Activated CD4-positive, alpha-beta T cell treated with anti-CD3 and anti-CD28 coated beads for 36 hours (primary cell): ENCODE data around the gene CEP85. TPM values are rescaled to one million over a fixed set of nuclear protein-coding genes. Genes with fewer than 3 reads are reported as not detected.

Source experiments
- total RNA-seq, 2 experiments: library from RNA; stranded (reverse); gene quantifications; one replicate each; pipeline ENCODE4 v1.2.3, GENCODE V29; 2021

CEP85 gene
- total RNA-seq, 2 experiments from 2014 or later, result 31.1 to 31.9 TPM

Other genes with a start within 250 kb of the CEP85 start
- gene PAFAH2, start 236.1 kb upstream of the CEP85 start, total RNA-seq, result 1 to 10 TPM; 6.6 to 7.9 TPM
- gene EXTL1, start 212.4 kb upstream of the CEP85 start, total RNA-seq, result not detected
- not detected for gene SLC30A2, start 188.1 kb upstream of the CEP85 start, total RNA-seq
- gene TRIM63, start 166.6 kb upstream of the CEP85 start, total RNA-seq, result not detected
- 10 to 100 TPM; 12.3 to 13.0 TPM for gene PDIK1L, start 122.4 kb upstream of the CEP85 start, total RNA-seq
- not detected for gene FAM110D, start 75.1 kb upstream of the CEP85 start, total RNA-seq
- gene C1orf232, start 65.2 kb upstream of the CEP85 start, total RNA-seq, result not detected
- gene ZNF593, start 64.3 kb upstream of the CEP85 start, total RNA-seq, result 10 to 100 TPM; 44.6 to 56.3 TPM
- gene ZNF593OS, start 62.4 kb upstream of the CEP85 start, total RNA-seq, result not detected
- gene CNKSR1, start 56.7 kb upstream of the CEP85 start, total RNA-seq, result 1 to 10 TPM; 3.0 to 3.2 TPM
- not detected for gene CATSPER4, start 43.6 kb upstream of the CEP85 start, total RNA-seq
- gene SH3BGRL3, start 45.9 kb downstream of the CEP85 start, total RNA-seq, result 100 to 1,000 TPM; 267 to 381 TPM
- 10 to 100 TPM; 19.4 to 22.2 TPM for gene UBXN11, start 72.4 kb downstream of the CEP85 start, total RNA-seq
- gene CD52, start 83.8 kb downstream of the CEP85 start, total RNA-seq, result 100 to 1,000 TPM; 216 to 217 TPM
- gene CRYBG2, start 119.9 kb downstream of the CEP85 start, total RNA-seq, result 1 to 10 TPM; 1.5 to 1.6 TPM
- gene ZNF683, start 138.6 kb downstream of the CEP85 start, total RNA-seq, result not detected
- not detected for gene LIN28A, start 176.6 kb downstream of the CEP85 start, total RNA-seq
- gene DHDDS, start 198.1 kb downstream of the CEP85 start, total RNA-seq, result 10 to 100 TPM; 34.1 to 40.7 TPM
- gene HMGN2, start 238.2 kb downstream of the CEP85 start, total RNA-seq, result 100 to 1,000 TPM; 660 to 867 TPM